HFFc6 (cell line): Measurements from ENCODE around the gene TXNIP. TPM values are rescaled to one million over a fixed set of nuclear protein-coding genes. Genes with fewer than 3 reads are reported as not detected.

Source experiments
- DNase-seq: peaks from one replicate; pipeline ENCODE4 v3.0.0-alpha.2; 2018
- H3K27ac Mint-ChIP-seq: 2 replicates; pipeline ENCODE4 v1.8.0; 2020; ENCODE audit warnings: mild to moderate bottlenecking, mixed read lengths
- H3K27me3 Mint-ChIP-seq: 2 replicates; pipeline ENCODE4 v1.8.0; 2021; ENCODE audit warnings: mild to moderate bottlenecking, moderate library complexity, mixed read lengths; ENCODE audit not compliant: insufficient read depth
- H3K36me3 Mint-ChIP-seq: 2 replicates; pipeline ENCODE4 v1.8.0; 2021; ENCODE audit warnings: low read depth, mixed read lengths
- H3K4me1 Mint-ChIP-seq: 2 replicates; pipeline ENCODE4 v1.8.0; 2020; ENCODE audit warnings: low read depth, mixed read lengths
- H3K4me3 Mint-ChIP-seq: 2 replicates; pipeline ENCODE4 v1.8.0; 2020; ENCODE audit warnings: mild to moderate bottlenecking, moderate library complexity, mixed read lengths
- H3K9me3 Mint-ChIP-seq: 2 replicates; pipeline ENCODE4 v1.8.0; 2020; ENCODE audit warnings: mild to moderate bottlenecking, mixed read lengths
- CTCF ChIP-seq: fragments of 200-600 bp; sonication (generic); IDR thresholded peaks from 2 replicates; pipeline ENCODE4 v1.5.0; 2021; ENCODE audit warnings: antibody characterized with exemption, mild to moderate bottlenecking
- total RNA-seq, 6 experiments: library from RNA; stranded (reverse); fragmentation: NEBNext Ultra II Directional; extraction: Animal tissue kit (Norgen Biotek cat#: 25700); gene quantifications; 2 replicates in 1 of 6; 3 replicates in 5 of 6; pipeline ENCODE4 v1.2.3, GENCODE V29; 2021

TXNIP gene
- total RNA-seq, 6 experiments from 2014 or later = 49.2 to 78.0 (median 59.5) TPM

- no peak overlapping the region for H3K27ac Mint-ChIP-seq
- H3K27me3 Mint-ChIP-seq = no peaks in the 10 kb centered on the region; the same call in 1 of the 2 replicates
- H3K4me1 Mint-ChIP-seq = peaks cover 25% of the 10 kb centered on the region
- H3K36me3 Mint-ChIP-seq = no peaks in the 10 kb centered on the region; the same call in 1 of the 2 replicates
- no peak overlapping the region for H3K4me3 Mint-ChIP-seq
- no peak for TF ChIP-seq CTCF
- DNase-seq = no peak
- no peaks in the 10 kb centered on the region for H3K9me3 Mint-ChIP-seq
These were observed 16.5 kb downstream of the TXNIP start for GRCh38 chr1:145979746-145980456.

- peak; percentile 67 for TF ChIP-seq CTCF
- H3K9me3 Mint-ChIP-seq = no peaks in the 10 kb centered on the region
These were observed 17.3 kb downstream of the TXNIP start for GRCh38 chr1:145978854-145979745.

GRCh38 chr1:145978471-145978853, 17.9 kb downstream of the TXNIP start:
- Mint-ChIP-seq H3K4me1 (peaks cover 22% of the 10 kb centered on the region), H3K27me3 (no peaks in the 10 kb centered on the region; the same call in 1 of the 2 replicates), H3K4me3 (no peak overlapping the region), H3K9me3 (no peaks in the 10 kb centered on the region), H3K27ac (no peak overlapping the region), H3K36me3 (no peaks in the 10 kb centered on the region; the same call in 1 of the 2 replicates)
- TF ChIP-seq CTCF = no peak
- no peak for DNase-seq

More at GRCh38 chr1:145978854-145979745, 17.3 kb downstream of the TXNIP start:
- no peaks in the 10 kb centered on the region; the same call in 1 of the 2 replicates for H3K36me3 Mint-ChIP-seq
- no peak overlapping the region for H3K27ac Mint-ChIP-seq
- H3K27me3 Mint-ChIP-seq = no peaks in the 10 kb centered on the region; the same call in 1 of the 2 replicates
- DNase-seq = peak; percentile 100
- H3K4me3 Mint-ChIP-seq = no peak overlapping the region
- H3K4me1 Mint-ChIP-seq = peaks cover 27% of the 10 kb centered on the region

GRCh38 chr1:145977486-145978470, 18.6 kb downstream of the TXNIP start:
- Mint-ChIP-seq H3K36me3 (no peaks in the 10 kb centered on the region; the same call in 1 of the 2 replicates), H3K27me3 (no peaks in the 10 kb centered on the region; the same call in 1 of the 2 replicates), H3K4me3 (no peak overlapping the region; the same call in 1 of the 2 replicates), H3K9me3 (no peaks in the 10 kb centered on the region), H3K4me1 (peaks cover 15% of the 10 kb centered on the region), H3K27ac (no peak overlapping the region)
- peak; percentile 78 for DNase-seq
- TF ChIP-seq CTCF = peak; percentile 91

GRCh38 chr1:145977016-145977415, 19.4 kb downstream of the TXNIP start:
- no peaks in the 10 kb centered on the region for H3K9me3 Mint-ChIP-seq
- TF ChIP-seq CTCF = no peak
- H3K36me3 Mint-ChIP-seq = no peaks in the 10 kb centered on the region; the same call in 1 of the 2 replicates
- no peaks in the 10 kb centered on the region; the same call in 1 of the 2 replicates for H3K27me3 Mint-ChIP-seq
- DNase-seq = no peak
- no peak overlapping the region for H3K27ac Mint-ChIP-seq
- H3K4me1 Mint-ChIP-seq = peaks cover 15% of the 10 kb centered on the region; the same call in 1 of the 2 replicates
- H3K4me3 Mint-ChIP-seq = no peak overlapping the region
